ENCODE measurements around the gene CA5A. TPM values are rescaled to one million over a fixed set of nuclear protein-coding genes. Genes with fewer than 3 reads are reported as not detected.

The CA5A gene
- total RNA-seq, 4 donors from 2014 or later: not detected

DNA sequence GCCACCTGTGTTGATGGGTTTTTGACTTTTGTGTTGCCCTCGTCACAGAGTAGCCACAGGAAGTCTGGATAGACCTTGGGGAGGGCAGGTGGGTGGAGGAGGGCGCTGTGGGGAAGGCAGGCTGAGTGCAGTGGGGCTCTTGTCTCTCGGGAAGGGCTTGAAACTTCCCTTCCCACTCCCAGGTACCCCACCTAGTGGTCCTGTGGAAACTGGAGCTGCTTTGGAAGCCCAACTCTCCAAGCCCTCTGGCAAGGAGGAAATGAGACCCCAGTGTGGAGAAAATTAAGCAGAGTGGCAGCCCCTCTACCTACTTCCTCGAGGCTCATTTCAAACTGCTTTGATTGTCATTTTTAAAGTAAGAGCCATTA is 9.2 kb downstream of the CA5A start:
- WGBS: 37% methylated on average over 4 of the region's 4 CpGs
- H3K4me3 ChIP-seq: no peak overlapping the region
- H3K9me3 ChIP-seq: no peaks in the 10 kb centered on the region
- H3K4me1 ChIP-seq: no peaks in the 10 kb centered on the region
- TF ChIP-seq EP300 (IDR thresholded peaks at IDR 0.05) (no peak), POLR2AphosphoS5 (IDR thresholded peaks at IDR 0.05) (no peak), POLR2A (IDR thresholded peaks at IDR 0.05; ENCODE audit: low read depth) (no peak)
- TF ChIP-seq, protein P1, sequence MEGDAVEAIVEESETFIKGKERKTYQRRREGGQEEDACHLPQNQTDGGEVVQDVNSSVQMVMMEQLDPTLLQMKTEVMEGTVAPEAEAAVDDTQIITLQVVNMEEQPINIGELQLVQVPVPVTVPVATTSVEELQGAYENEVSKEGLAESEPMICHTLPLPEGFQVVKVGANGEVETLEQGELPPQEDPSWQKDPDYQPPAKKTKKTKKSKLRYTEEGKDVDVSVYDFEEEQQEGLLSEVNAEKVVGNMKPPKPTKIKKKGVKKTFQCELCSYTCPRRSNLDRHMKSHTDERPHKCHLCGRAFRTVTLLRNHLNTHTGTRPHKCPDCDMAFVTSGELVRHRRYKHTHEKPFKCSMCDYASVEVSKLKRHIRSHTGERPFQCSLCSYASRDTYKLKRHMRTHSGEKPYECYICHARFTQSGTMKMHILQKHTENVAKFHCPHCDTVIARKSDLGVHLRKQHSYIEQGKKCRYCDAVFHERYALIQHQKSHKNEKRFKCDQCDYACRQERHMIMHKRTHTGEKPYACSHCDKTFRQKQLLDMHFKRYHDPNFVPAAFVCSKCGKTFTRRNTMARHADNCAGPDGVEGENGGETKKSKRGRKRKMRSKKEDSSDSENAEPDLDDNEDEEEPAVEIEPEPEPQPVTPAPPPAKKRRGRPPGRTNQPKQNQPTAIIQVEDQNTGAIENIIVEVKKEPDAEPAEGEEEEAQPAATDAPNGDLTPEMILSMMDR (IDR thresholded peaks at IDR 0.05): no peak
- no peak overlapping the region for H3K27ac ChIP-seq (replicated peaks in 1 of 4)
- no peak for DNase-seq (ENCODE audit: extremely low spot score)
- H3K27me3 ChIP-seq: peaks cover 0 to 45% (median 0%) of the 10 kb centered on the region in 4 donors
- no peaks in the 10 kb centered on the region for H3K36me3 ChIP-seq
- intact Hi-C loops (cut with DNase I): no loop called here

DNA sequence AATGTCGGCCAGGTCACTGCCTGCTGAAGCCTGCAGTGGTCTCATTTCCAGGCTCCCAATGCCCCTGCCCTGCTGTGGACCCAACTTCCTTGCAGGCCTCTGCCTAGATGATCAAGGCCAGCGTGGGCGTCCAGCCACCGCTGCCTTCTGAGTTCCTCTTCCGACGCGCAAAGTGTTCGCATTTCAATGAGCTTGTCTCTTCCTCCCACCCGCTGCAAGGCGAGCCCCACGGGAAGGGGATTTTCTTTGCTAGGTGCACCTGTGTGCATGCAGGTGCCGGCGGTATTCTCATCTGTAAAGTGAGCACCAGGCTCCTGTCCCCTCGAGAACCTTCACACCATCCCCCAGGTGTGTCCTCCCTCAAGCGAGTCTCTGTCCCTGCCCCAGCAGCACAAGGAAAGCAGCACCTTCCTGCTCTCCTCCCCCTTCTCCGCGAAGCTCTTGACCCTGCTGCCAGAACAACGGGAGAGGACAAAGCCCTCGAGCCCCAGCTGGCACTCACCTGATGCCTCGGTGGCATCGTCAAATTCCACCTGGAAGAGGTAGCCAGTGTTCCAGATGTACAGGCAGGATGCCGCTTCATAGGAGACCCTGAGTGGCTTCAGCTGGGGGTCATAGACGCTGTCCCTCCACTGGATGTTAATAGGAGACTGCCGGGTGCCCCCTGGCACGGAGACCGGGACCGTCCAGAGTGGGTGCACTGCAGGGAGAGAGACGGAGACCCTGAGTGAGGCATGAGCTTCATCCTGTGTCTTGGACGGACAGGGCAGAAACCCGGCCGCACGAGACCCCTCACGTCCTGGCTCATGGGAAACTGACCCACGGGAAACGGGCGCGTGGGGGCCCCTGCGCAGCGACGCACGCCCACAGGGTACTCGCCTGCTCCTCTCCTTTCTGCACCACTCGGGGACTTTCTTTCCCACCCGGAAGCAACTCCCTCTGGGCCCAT is 9.8 kb downstream of the CA5A start:
- H3K36me3 ChIP-seq: no peaks in the 10 kb centered on the region
- no peak overlapping the region for H3K4me3 ChIP-seq
- no peaks in the 10 kb centered on the region for H3K4me1 ChIP-seq
- no peak overlapping the region for H3K27ac ChIP-seq (replicated peaks in 1 of 4)
- intact Hi-C loops (cut with DNase I): no loop called here
- no peak for TF ChIP-seq EP300 (IDR thresholded peaks at IDR 0.05)
- no peak for TF ChIP-seq POLR2AphosphoS5 (IDR thresholded peaks at IDR 0.05)
- TF ChIP-seq POLR2A (IDR thresholded peaks at IDR 0.05; ENCODE audit: low read depth): no peak
- TF ChIP-seq, protein P1 (IDR thresholded peaks at IDR 0.05): no peak
- 73% methylated on average over 29 of the region's 44 CpGs for WGBS
- peaks cover 0 to 42% (median 0%) of the 10 kb centered on the region in 4 donors for H3K27me3 ChIP-seq
- no peaks in the 10 kb centered on the region for H3K9me3 ChIP-seq
- DNase-seq (ENCODE audit: extremely low spot score): no peak

DNA sequence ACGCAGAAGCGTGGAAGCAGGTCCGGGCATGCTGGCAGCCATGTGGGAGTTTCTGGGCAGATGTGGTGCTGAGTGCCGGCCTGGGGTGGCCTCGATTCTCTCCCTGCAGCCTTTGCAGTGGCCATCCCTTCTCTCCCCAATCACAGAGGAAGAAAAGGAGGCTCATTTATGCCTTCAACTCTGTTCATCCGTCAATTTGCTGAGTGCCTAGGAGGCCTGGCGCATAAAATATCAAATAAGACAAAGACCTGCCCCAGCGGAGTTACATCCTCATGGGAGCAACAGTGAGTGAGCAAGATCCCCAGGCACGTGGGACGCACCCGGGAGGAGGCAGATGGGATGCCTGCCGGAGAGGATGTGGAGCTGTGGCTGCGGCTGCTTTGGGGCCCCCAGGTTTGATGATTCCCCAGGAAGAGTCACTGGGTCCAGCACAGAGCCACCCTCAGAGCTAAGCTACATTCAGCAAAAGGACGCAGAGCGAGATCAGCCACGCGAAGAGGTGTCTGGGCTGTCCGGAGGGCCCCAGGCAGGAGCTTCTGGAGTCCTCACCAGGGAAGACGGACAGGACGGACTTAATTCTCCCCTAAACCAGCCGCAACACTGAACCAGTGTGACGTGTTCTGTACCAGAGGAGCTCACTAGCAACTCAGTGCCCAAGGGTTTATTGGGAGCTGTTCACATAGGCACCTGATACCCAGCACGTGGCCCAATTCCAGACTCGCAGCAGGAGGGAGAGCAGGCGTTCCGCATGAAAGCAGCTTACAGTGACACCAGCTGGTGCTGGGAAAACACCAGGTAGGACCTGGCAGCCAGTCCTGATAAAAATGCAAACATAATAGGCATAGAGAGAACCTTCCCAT is 11.3 kb downstream of the CA5A start:
- Histone ChIP-seq H3K4me3 (no peak overlapping the region), H3K27ac (replicated peaks in 1 of 4) (no peak overlapping the region), H3K9me3 (no peaks in the 10 kb centered on the region), H3K36me3 (no peaks in the 10 kb centered on the region), H3K27me3 (peaks cover 0 to 30% (median 0%) of the 10 kb centered on the region in 4 donors), H3K4me1 (no peaks in the 10 kb centered on the region)
- DNase-seq (ENCODE audit: extremely low spot score): no peak
- intact Hi-C loops (cut with DNase I): no loop called here
- WGBS: 83% methylated on average over 21 of the region's 26 CpGs
- TF ChIP-seq EP300 (IDR thresholded peaks at IDR 0.05) (no peak), POLR2A (IDR thresholded peaks at IDR 0.05; ENCODE audit: low read depth) (no peak), POLR2AphosphoS5 (IDR thresholded peaks at IDR 0.05) (no peak)
- TF ChIP-seq, protein P1 (IDR thresholded peaks at IDR 0.05): no peak

DNA sequence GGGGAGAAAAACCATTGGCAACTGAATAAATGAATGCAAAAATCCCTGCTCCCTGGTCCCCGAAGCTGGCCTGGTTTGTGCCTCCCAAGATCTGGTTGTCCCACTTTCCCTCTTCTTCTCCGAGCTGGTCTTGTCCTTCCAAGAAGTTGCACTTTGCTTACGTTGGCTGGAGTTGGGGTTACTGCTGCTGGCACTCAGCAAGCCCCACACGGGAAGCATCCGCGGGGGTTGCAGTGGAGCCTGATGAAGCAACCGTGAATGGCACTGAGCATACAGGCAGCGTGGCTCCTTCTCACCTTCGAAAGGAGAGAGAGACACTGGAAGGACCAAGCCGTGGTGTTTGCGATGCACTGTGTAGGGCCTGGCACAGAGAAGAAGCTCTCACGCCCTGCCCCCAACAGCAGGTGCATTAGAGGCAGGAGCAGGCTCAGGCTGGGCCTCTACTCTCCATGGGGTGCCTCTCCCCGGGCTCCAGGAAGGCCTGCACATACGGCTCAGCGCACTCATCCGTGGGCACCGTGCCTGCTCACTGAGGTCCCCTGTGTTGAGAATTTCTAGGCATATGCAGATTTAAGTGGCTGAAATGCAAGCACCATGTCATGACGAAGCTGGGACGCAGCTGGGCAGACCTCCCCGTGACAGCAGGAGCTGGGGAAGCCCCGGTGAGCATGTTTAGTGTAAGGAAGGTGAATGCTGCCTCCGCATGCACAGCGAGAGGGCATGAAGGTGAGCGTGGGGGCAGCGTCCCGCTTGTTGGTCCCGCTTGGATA is 12.1 kb downstream of the CA5A start:
- H3K36me3 ChIP-seq: no peaks in the 10 kb centered on the region
- H3K9me3 ChIP-seq: no peaks in the 10 kb centered on the region
- WGBS: 84% methylated on average over 16 of the region's 27 CpGs
- H3K4me3 ChIP-seq: no peak overlapping the region
- TF ChIP-seq EP300 (IDR thresholded peaks at IDR 0.05): no peak
- TF ChIP-seq POLR2AphosphoS5 (IDR thresholded peaks at IDR 0.05): no peak
- TF ChIP-seq, protein P1 (IDR thresholded peaks at IDR 0.05): no peak
- no peak for TF ChIP-seq POLR2A (IDR thresholded peaks at IDR 0.05; ENCODE audit: low read depth)
- H3K4me1 ChIP-seq: peaks cover 0 to under 1% (median 0%) of the 10 kb centered on the region in 4 donors
- no peak overlapping the region for H3K27ac ChIP-seq (replicated peaks in 1 of 4)
- peaks cover 0 to 35% (median 0%) of the 10 kb centered on the region in 4 donors for H3K27me3 ChIP-seq
- DNase-seq (ENCODE audit: extremely low spot score): no peak
- intact Hi-C loops (cut with DNase I): no loop called here

Measured in esophagus muscularis mucosa (tissue), 4 donors.